ENCODE measurements around the gene PAX5. TPM values are rescaled to one million over a fixed set of nuclear protein-coding genes. Genes with fewer than 3 reads are reported as not detected.

PAX5 gene
- polyA plus RNA-seq, 3 donors = 0.03 to 0.15 TPM; not detected in 1

GRCh38 chr9:36834736-36835135 lies 199.3 kb downstream of the PAX5 start:
- H3K9ac ChIP-seq (ENCODE audit: insufficient read depth, low read length, poor library complexity, severe bottlenecking) = no peak overlapping the region
- Mint-ChIP-seq H3K4me1 (no peaks in the 10 kb centered on the region), H3K27ac (no peak overlapping the region), H3K9me3 (no peaks in the 10 kb centered on the region), H3K27me3 (ENCODE audit: low read depth in 3 of 3) (peaks cover 0 to 4% (median 0%) of the 10 kb centered on the region in 3 donors), H3K4me3 (no peak overlapping the region), H3K36me3 (no peaks in the 10 kb centered on the region)
- no peaks in the 10 kb centered on the region for H3K4me1 ChIP-seq (ENCODE audit: control insufficient read depth in 1 of 2, insufficient read depth in 2 of 2, low read length in 2 of 2)
- no peak overlapping the region for H3K4me3 ChIP-seq (replicated peaks in 1 of 3; ENCODE audit: low read depth in 2 of 3, low read length in 3 of 3)
- no peak overlapping the region for H3K4me2 ChIP-seq (replicated peaks; ENCODE audit: extremely low read depth, low read length, poor library complexity, severe bottlenecking)
- no peak overlapping the region for H3K27ac ChIP-seq (ENCODE audit: low read depth in 1 of 2, low read length in 2 of 2)
- no peak for TF ChIP-seq CTCF (IDR thresholded peaks at IDR 0.05)
- H3K79me2 ChIP-seq (ENCODE audit: insufficient read depth, low read length) = no peaks in the 10 kb centered on the region
- H4K20me1 ChIP-seq (ENCODE audit: insufficient read depth, low read length) = no peaks in the 10 kb centered on the region
- WGBS (ENCODE audit: insufficient coverage) = 93% methylated on average over 4 of the region's 9 CpGs
- no peak for DNase-seq
- H3K9me3 ChIP-seq (replicated peaks in 1 of 2; ENCODE audit: control insufficient read depth in 1 of 2, insufficient read depth in 1 of 2, low read length in 2 of 2) = no peaks in the 10 kb centered on the region
- no peaks in the 10 kb centered on the region for H3K27me3 ChIP-seq (ENCODE audit: control insufficient read depth in 2 of 2, insufficient read depth in 2 of 2, low read length in 2 of 2)
- H3K36me3 ChIP-seq (replicated peaks in 1 of 2; ENCODE audit: control insufficient read depth in 1 of 2, insufficient read depth in 2 of 2, low read length in 2 of 2) = no peaks in the 10 kb centered on the region
- no peak overlapping the region for H2AFZ ChIP-seq (ENCODE audit: insufficient read depth, low read depth, low read length, poor library complexity, severe bottlenecking)
- intact Hi-C loops (cut with micrococcal nuclease) = no loop called here

- H3K4me1 ChIP-seq (ENCODE audit: control insufficient read depth in 1 of 2, insufficient read depth in 2 of 2, low read length in 2 of 2) = no peaks in the 10 kb centered on the region
- no peak overlapping the region for H3K4me3 Mint-ChIP-seq
- H3K9me3 ChIP-seq (replicated peaks in 1 of 2; ENCODE audit: control insufficient read depth in 1 of 2, insufficient read depth in 1 of 2, low read length in 2 of 2) = no peaks in the 10 kb centered on the region
- no peaks in the 10 kb centered on the region for H3K27me3 ChIP-seq (ENCODE audit: control insufficient read depth in 2 of 2, insufficient read depth in 2 of 2, low read length in 2 of 2)
- H3K4me3 ChIP-seq (replicated peaks in 1 of 3; ENCODE audit: low read depth in 2 of 3, low read length in 3 of 3) = no peak overlapping the region
- peaks cover 0 to 6% (median 0%) of the 10 kb centered on the region in 3 donors for H3K27me3 Mint-ChIP-seq (ENCODE audit: low read depth in 3 of 3)
- 97% methylated on average over 5 of the region's 6 CpGs for WGBS (ENCODE audit: insufficient coverage)
- no peak for DNase-seq
- peaks cover 0 to under 1% (median 0%) of the 10 kb centered on the region in 7 donors for H3K9me3 Mint-ChIP-seq
- no peaks in the 10 kb centered on the region for H3K36me3 Mint-ChIP-seq
- H2AFZ ChIP-seq (ENCODE audit: insufficient read depth, low read depth, low read length, poor library complexity, severe bottlenecking) = no peak overlapping the region
- H3K9ac ChIP-seq (ENCODE audit: insufficient read depth, low read length, poor library complexity, severe bottlenecking) = no peak overlapping the region
- H3K27ac ChIP-seq (ENCODE audit: low read depth in 1 of 2, low read length in 2 of 2) = no peak overlapping the region
- H3K79me2 ChIP-seq (ENCODE audit: insufficient read depth, low read length) = no peaks in the 10 kb centered on the region
- H3K4me1 Mint-ChIP-seq = no peaks in the 10 kb centered on the region
- no peak overlapping the region for H3K27ac Mint-ChIP-seq
- H4K20me1 ChIP-seq (ENCODE audit: insufficient read depth, low read length) = no peaks in the 10 kb centered on the region
- no peaks in the 10 kb centered on the region for H3K36me3 ChIP-seq (replicated peaks in 1 of 2; ENCODE audit: control insufficient read depth in 1 of 2, insufficient read depth in 2 of 2, low read length in 2 of 2)
- no peak for TF ChIP-seq CTCF (IDR thresholded peaks at IDR 0.05)
- no peak overlapping the region for H3K4me2 ChIP-seq (replicated peaks; ENCODE audit: extremely low read depth, low read length, poor library complexity, severe bottlenecking)
- intact Hi-C loops (cut with micrococcal nuclease) = no loop called here
Measured at GRCh38 chr9:36833954-36834353, 200.1 kb downstream of the PAX5 start.
